DMS114 treated with DMSO at 0.1 percent for 48 hours (cell line): ENCODE results near the gene HIPK2.

Experiments
- DNase-seq: peaks from one replicate; lab custom pipeline; 2025; ENCODE audit not compliant: unreplicated experiment; lab: John Stamatoyannopoulos, UW

The HIPK2 gene

GRCh38 chr7:139777948-139778841 lies at the start of gene HIPK2:
HIPK2 (minus strand) TSS chr7:139777998; CDS start chr7:139777623, 375 bp downstream.
- DNase-seq, result peak; percentile 4

GRCh38 chr7:139827042-139827441 lies 49.2 kb upstream of the HIPK2 start:
- no peak for DNase-seq

- no peak for DNase-seq
Measured at GRCh38 chr7:139825666-139826290, 48.0 kb upstream of the HIPK2 start.

GRCh38 chr7:139823959-139824521 lies 46.2 kb upstream of the HIPK2 start:
- no peak for DNase-seq

GRCh38 chr7:139822855-139823254 lies 45.1 kb upstream of the HIPK2 start:
- DNase-seq, result no peak

- no peak for DNase-seq
Measured at GRCh38 chr7:139821349-139822105, 43.7 kb upstream of the HIPK2 start.

GRCh38 chr7:139820089-139820488 lies 42.3 kb upstream of the HIPK2 start:
- DNase-seq, result no peak

- DNase-seq, result no peak
Measured at GRCh38 chr7:139817249-139817648, 39.5 kb upstream of the HIPK2 start.

- DNase-seq, result no peak
Measured at GRCh38 chr7:139813689-139814088, 35.9 kb upstream of the HIPK2 start.

GRCh38 chr7:139813151-139813550 lies 35.4 kb upstream of the HIPK2 start:
- no peak for DNase-seq

GRCh38 chr7:139811066-139811465 lies 33.3 kb upstream of the HIPK2 start:
- DNase-seq, result no peak

GRCh38 chr7:139808846-139809442 lies 31.1 kb upstream of the HIPK2 start:
- no peak for DNase-seq

- no peak for DNase-seq
Measured at GRCh38 chr7:139808427-139808826, 30.6 kb upstream of the HIPK2 start.

GRCh38 chr7:139807009-139807408 lies 29.2 kb upstream of the HIPK2 start:
- DNase-seq, result no peak

GRCh38 chr7:139804571-139804970 lies 26.8 kb upstream of the HIPK2 start:
- no peak for DNase-seq

GRCh38 chr7:139799586-139799985 lies 21.8 kb upstream of the HIPK2 start:
- DNase-seq, result no peak

GRCh38 chr7:139798892-139799291 lies 21.1 kb upstream of the HIPK2 start:
- no peak for DNase-seq

- no peak for DNase-seq
Measured at GRCh38 chr7:139798221-139798620, 20.4 kb upstream of the HIPK2 start.

GRCh38 chr7:139797607-139798006 lies 19.8 kb upstream of the HIPK2 start:
- DNase-seq, result no peak

- DNase-seq, result no peak
Measured at GRCh38 chr7:139791316-139791715, 13.5 kb upstream of the HIPK2 start.

- DNase-seq, result no peak
Measured at GRCh38 chr7:139784648-139785047, 6.8 kb upstream of the HIPK2 start.
